Fibroblast of pulmonary artery (primary cell): ENCODE measurements around the gene GDA.

Experiments used
- DNase-seq: peaks from one replicate; pipeline ENCODE4 v3.0.0-alpha.2; 2010; ENCODE audit warnings: low read depth
- H3K4me3 ChIP-seq: replicated peaks from 2 replicates; pipeline ENCODE4 v1.5.1; 2011; ENCODE audit warnings: low read depth, mild to moderate bottlenecking, control low read depth, low read length, moderate library complexity
- CTCF ChIP-seq: IDR thresholded peaks from 2 replicates; pipeline ENCODE4 v1.5.1; 2011; ENCODE audit warnings: mild to moderate bottlenecking, control low read depth, low read length, inconsistent platforms; ENCODE audit errors: missing control alignments

The GDA gene

GRCh38 chr9:72158680-72159079 lies 9.4 kb downstream of the GDA start:
- H3K4me3 ChIP-seq: no peak overlapping the region
- DNase-seq: no peak
- no peak for TF ChIP-seq CTCF

GRCh38 chr9:72160446-72161123 lies 11.3 kb downstream of the GDA start:
- no peak overlapping the region for H3K4me3 ChIP-seq
- no peak for DNase-seq
- no peak for TF ChIP-seq CTCF

- no peak for TF ChIP-seq CTCF
- no peak overlapping the region for H3K4me3 ChIP-seq
- no peak for DNase-seq
Measured at GRCh38 chr9:72165326-72165725, 16.1 kb downstream of the GDA start.

GRCh38 chr9:72165821-72166547 lies 16.7 kb downstream of the GDA start:
- DNase-seq: no peak
- H3K4me3 ChIP-seq: no peak overlapping the region
- TF ChIP-seq CTCF: no peak

GRCh38 chr9:72168075-72168474 lies 18.8 kb downstream of the GDA start:
- DNase-seq: no peak
- no peak for TF ChIP-seq CTCF
- H3K4me3 ChIP-seq: no peak overlapping the region

GRCh38 chr9:72169178-72169577 lies 19.9 kb downstream of the GDA start:
- no peak for TF ChIP-seq CTCF
- H3K4me3 ChIP-seq: no peak overlapping the region
- DNase-seq: no peak

- no peak overlapping the region for H3K4me3 ChIP-seq
- DNase-seq: peak; percentile 15
Measured at GRCh38 chr9:72173080-72173479, 23.8 kb downstream of the GDA start.

More at GRCh38 chr9:72173080-72173479, 23.8 kb downstream of the GDA start:
- TF ChIP-seq CTCF: no peak
